ENCODE measurements around the gene TIGIT.

The TIGIT gene

DNA sequence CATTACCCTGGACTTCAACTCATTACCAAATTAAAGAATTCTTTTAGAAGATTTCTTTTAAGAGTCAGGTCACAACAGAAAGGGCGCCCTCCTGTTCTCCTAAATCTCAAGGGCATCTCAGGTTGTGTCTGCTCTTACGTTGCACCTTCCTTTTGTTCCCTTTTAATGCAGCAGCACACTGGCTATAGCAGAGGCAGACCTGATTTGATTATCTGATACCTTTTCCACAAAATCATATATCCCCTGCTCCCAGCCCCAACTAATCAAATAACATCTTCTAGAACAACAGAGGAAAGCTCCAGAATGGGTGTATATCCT lies 40.1 kb downstream of the TIGIT start:
- TF ChIP-seq CSRNP3 (CRISPR knock-in tag; IDR thresholded peaks at IDR 0.05) (no peak), ESRRG (CRISPR knock-in tag; IDR thresholded peaks at IDR 0.05) (no peak), ARNTL (CRISPR knock-in tag; IDR thresholded peaks at IDR 0.05; ENCODE audit: borderline replicate concordance, low read depth) (no peak), ZNF565 (CRISPR knock-in tag; conservative IDR thresholded peaks at IDR 0.05; ENCODE audit: low read depth) (no peak), ZNF70 (CRISPR knock-in tag; IDR thresholded peaks at IDR 0.05) (no peak), ISL1 (CRISPR knock-in tag; IDR thresholded peaks at IDR 0.05) (no peak), RARB (CRISPR knock-in tag; IDR thresholded peaks at IDR 0.05) (no peak), PATZ1 (CRISPR knock-in tag; IDR thresholded peaks at IDR 0.05; ENCODE audit: borderline replicate concordance) (no peak)
- ATAC-seq = no peak

GRCh38 chr3:114336122-114336697 lies 42.4 kb downstream of the TIGIT start:
- TF ChIP-seq PPARA (CRISPR knock-in tag; IDR thresholded peaks at IDR 0.05; ENCODE audit: borderline replicate concordance) = no peak
- TF ChIP-seq SNAI2 (CRISPR knock-in tag; IDR thresholded peaks at IDR 0.05) = no peak
- no peak for TF ChIP-seq ISL1 (CRISPR knock-in tag; IDR thresholded peaks at IDR 0.05)
- TF ChIP-seq ARNTL (CRISPR knock-in tag; IDR thresholded peaks at IDR 0.05; ENCODE audit: borderline replicate concordance, low read depth) = no peak
- no peak for TF ChIP-seq ZNF70 (CRISPR knock-in tag; IDR thresholded peaks at IDR 0.05)
- no peak for TF ChIP-seq ZFP30 (CRISPR knock-in tag; IDR thresholded peaks at IDR 0.05)
- no peak for TF ChIP-seq ZFP3 (CRISPR knock-in tag; IDR thresholded peaks at IDR 0.05)
- TF ChIP-seq BACH2 (CRISPR knock-in tag; IDR thresholded peaks at IDR 0.05; ENCODE audit: borderline replicate concordance) = no peak
- TF ChIP-seq ZNF565 (CRISPR knock-in tag; conservative IDR thresholded peaks at IDR 0.05; ENCODE audit: low read depth) = no peak
- TF ChIP-seq OSR1 (CRISPR knock-in tag; IDR thresholded peaks at IDR 0.05) = no peak
- no peak for TF ChIP-seq CREB5 (CRISPR knock-in tag; IDR thresholded peaks at IDR 0.05; ENCODE audit: low read depth)
- no peak for TF ChIP-seq RARB (CRISPR knock-in tag; IDR thresholded peaks at IDR 0.05)
- TF ChIP-seq ZNF8 (CRISPR knock-in tag; IDR thresholded peaks at IDR 0.05) = no peak
- TF ChIP-seq TOX (CRISPR knock-in tag; IDR thresholded peaks at IDR 0.05; ENCODE audit: borderline replicate concordance) = no peak
- no peak for TF ChIP-seq CSDC2 (CRISPR knock-in tag; IDR thresholded peaks at IDR 0.05)
- no peak for TF ChIP-seq ZC3H10 (CRISPR knock-in tag; IDR thresholded peaks at IDR 0.05)
- TF ChIP-seq, protein P1, sequence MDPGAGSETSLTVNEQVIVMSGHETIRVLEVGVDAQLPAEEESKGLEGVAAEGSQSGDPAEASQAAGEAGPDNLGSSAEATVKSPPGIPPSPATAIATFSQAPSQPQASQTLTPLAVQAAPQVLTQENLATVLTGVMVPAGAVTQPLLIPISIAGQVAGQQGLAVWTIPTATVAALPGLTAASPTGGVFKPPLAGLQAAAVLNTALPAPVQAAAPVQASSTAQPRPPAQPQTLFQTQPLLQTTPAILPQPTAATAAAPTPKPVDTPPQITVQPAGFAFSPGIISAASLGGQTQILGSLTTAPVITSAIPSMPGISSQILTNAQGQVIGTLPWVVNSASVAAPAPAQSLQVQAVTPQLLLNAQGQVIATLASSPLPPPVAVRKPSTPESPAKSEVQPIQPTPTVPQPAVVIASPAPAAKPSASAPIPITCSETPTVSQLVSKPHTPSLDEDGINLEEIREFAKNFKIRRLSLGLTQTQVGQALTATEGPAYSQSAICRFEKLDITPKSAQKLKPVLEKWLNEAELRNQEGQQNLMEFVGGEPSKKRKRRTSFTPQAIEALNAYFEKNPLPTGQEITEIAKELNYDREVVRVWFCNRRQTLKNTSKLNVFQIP (CRISPR knock-in tag; IDR thresholded peaks at IDR 0.05; ENCODE audit: borderline replicate concordance, low read depth) = no peak
- TF ChIP-seq TSHZ2 (CRISPR knock-in tag; IDR thresholded peaks at IDR 0.05) = no peak
- no peak for TF ChIP-seq TCF4 (CRISPR knock-in tag; IDR thresholded peaks at IDR 0.05; ENCODE audit: borderline replicate concordance)

GRCh38 chr3:114336857-114337256 lies 43.0 kb downstream of the TIGIT start:
- ATAC-seq = no peak
- no peak for TF ChIP-seq ZFP30 (CRISPR knock-in tag; IDR thresholded peaks at IDR 0.05)
- no peak for TF ChIP-seq TSHZ2 (CRISPR knock-in tag; IDR thresholded peaks at IDR 0.05)
- TF ChIP-seq PATZ1 (CRISPR knock-in tag; IDR thresholded peaks at IDR 0.05; ENCODE audit: borderline replicate concordance) = no peak
- TF ChIP-seq ZC3H10 (CRISPR knock-in tag; IDR thresholded peaks at IDR 0.05) = no peak
- TF ChIP-seq ZFP3 (CRISPR knock-in tag; IDR thresholded peaks at IDR 0.05) = no peak
- TF ChIP-seq ISL1 (CRISPR knock-in tag; IDR thresholded peaks at IDR 0.05) = no peak
- TF ChIP-seq SNAI2 (CRISPR knock-in tag; IDR thresholded peaks at IDR 0.05) = no peak
- TF ChIP-seq TCF4 (CRISPR knock-in tag; IDR thresholded peaks at IDR 0.05; ENCODE audit: borderline replicate concordance) = no peak
- TF ChIP-seq ZNF565 (CRISPR knock-in tag; conservative IDR thresholded peaks at IDR 0.05; ENCODE audit: low read depth) = no peak

More at GRCh38 chr3:114336122-114336697, 42.4 kb downstream of the TIGIT start:
- ATAC-seq = no peak
